ENCODE data around the gene SPATA19.

DNA sequence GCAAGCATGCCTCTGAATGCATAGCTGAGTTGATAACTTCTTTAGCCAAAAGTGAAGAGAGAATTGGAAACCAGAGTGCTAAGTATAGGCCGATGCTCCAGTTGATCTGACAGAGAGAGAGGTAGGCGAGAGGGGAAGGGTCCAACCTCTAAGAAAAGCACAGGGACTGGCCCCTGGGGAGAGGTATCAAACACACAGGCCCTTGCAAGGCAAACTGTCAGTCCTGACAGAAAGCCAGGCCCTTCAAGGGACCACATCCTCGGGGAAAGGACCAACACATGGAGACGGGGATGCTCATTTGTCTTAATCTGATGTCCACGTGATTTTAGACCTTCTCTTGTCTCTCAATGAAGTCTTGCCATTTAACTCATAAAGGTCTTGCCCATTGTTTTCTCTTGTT lies 43.9 kb upstream of the SPATA19 start:
- TF ChIP-seq, protein P1, sequence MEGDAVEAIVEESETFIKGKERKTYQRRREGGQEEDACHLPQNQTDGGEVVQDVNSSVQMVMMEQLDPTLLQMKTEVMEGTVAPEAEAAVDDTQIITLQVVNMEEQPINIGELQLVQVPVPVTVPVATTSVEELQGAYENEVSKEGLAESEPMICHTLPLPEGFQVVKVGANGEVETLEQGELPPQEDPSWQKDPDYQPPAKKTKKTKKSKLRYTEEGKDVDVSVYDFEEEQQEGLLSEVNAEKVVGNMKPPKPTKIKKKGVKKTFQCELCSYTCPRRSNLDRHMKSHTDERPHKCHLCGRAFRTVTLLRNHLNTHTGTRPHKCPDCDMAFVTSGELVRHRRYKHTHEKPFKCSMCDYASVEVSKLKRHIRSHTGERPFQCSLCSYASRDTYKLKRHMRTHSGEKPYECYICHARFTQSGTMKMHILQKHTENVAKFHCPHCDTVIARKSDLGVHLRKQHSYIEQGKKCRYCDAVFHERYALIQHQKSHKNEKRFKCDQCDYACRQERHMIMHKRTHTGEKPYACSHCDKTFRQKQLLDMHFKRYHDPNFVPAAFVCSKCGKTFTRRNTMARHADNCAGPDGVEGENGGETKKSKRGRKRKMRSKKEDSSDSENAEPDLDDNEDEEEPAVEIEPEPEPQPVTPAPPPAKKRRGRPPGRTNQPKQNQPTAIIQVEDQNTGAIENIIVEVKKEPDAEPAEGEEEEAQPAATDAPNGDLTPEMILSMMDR (IDR thresholded peaks at IDR 0.05) = no peak
- TF ChIP-seq POLR2A (IDR thresholded peaks at IDR 0.05) = no peak
- no peak for TF ChIP-seq POLR2AphosphoS5 (IDR thresholded peaks at IDR 0.05)
